ENCODE data around the gene TTC13.

- TF ChIP-seq CTCF (conservative IDR thresholded peaks at IDR 0.05; ENCODE audit: low read depth, low read length) (no peak), EZH2 (IDR thresholded peaks at IDR 0.05; ENCODE audit: borderline replicate concordance, low read depth, low read length, poor library complexity, severe bottlenecking) (no peak)
Measured at GRCh38 chr1:230867101-230867902, 111.4 kb downstream of the TTC13 start.
